Endothelial cell of umbilical vein (primary cell): ENCODE measurements around the gene ARHGAP15. TPM values are rescaled to one million over a fixed set of nuclear protein-coding genes. Genes with fewer than 3 reads are reported as not detected.

Experiments used
- BruUV-seq: library from RNA; stranded (reverse); fragments of 400-500 nt; replicated peaks from 2 replicates; lab custom pipeline; 2021; lab: Mats Ljungman, UMichigan
- CTCF ChIA-PET: fragments of 300-600, 350-600 bp; sonication (Branson Sonifier 250); formaldehyde crosslinking; loops from one replicate; lab custom pipeline; 2021; ENCODE audit warnings: antibody characterized with exemption, inconsistent platforms; lab: Charles Lee
- POLR2A ChIA-PET: fragments of 300-600, 350-600 bp; sonication (Branson Sonifier 250); formaldehyde crosslinking; loops from one replicate; lab custom pipeline; 2021; ENCODE audit warnings: antibody characterized with exemption, inconsistent platforms; lab: Charles Lee
- DNase-seq: peaks from one replicate; pipeline ENCODE4 v3.0.0-alpha.2; 2011; ENCODE audit warnings: low read depth, low spot score
- FAIRE-seq: peaks from 2 replicates; lab custom pipeline; 2011; peaks lifted over from hg19 to GRCh38; lab: Jason Lieb, UNC
- H2AFZ ChIP-seq: 2 replicates; pipeline ENCODE4 v1.6.0; 2012; ENCODE audit warnings: low read depth, low read length, control low read depth, inconsistent platforms
- H3K27ac ChIP-seq: 2 replicates; pipeline ENCODE4 v1.5.1; 2011; ENCODE audit warnings: low read depth, mild to moderate bottlenecking, control low read depth, low read length, moderate library complexity; ENCODE audit not compliant: insufficient read depth
- H3K27me3 ChIP-seq, 2 experiments: 2 replicates each; pipeline versions ENCODE4 v1.6.0 to v1.6.1; 2011; ENCODE audit warnings: low read length in 2 of 2, mixed read lengths in 1 of 2; ENCODE audit not compliant: control insufficient read depth in 2 of 2, insufficient read depth in 2 of 2
- H3K36me3 ChIP-seq, 2 experiments: 2 replicates in 1 of 2; 3 replicates in 1 of 2; pipeline ENCODE4 v1.5.1; 2011; ENCODE audit warnings: low read length in 2 of 2, mild to moderate bottlenecking in 1 of 2, moderate library complexity in 1 of 2; ENCODE audit not compliant: control insufficient read depth in 2 of 2, insufficient read depth in 2 of 2; ENCODE audit errors: extremely low read depth in 1 of 2
- H3K4me1 ChIP-seq: 3 replicates; pipeline ENCODE4 v1.5.1; 2011; ENCODE audit warnings: mild to moderate bottlenecking, low read length; ENCODE audit not compliant: control insufficient read depth, insufficient read depth; ENCODE audit errors: extremely low read depth
- H3K4me2 ChIP-seq: 2 replicates; pipeline ENCODE4 v1.6.1; 2011; ENCODE audit warnings: low read length, control low read depth, mixed read lengths; ENCODE audit not compliant: insufficient read depth
- H3K4me3 ChIP-seq, 3 experiments: fragments of 200-600 bp in 1 of 3; sonication (generic), shearing (Covaris generic) in 1 of 3; replicated peaks in 1 of 3; 2 replicates each; pipeline ENCODE4 v1.5.1; 2011 to 2016; ENCODE audit warnings: control low read depth in 3 of 3, low read length in 3 of 3, mild to moderate bottlenecking in 2 of 3, inconsistent platforms in 1 of 3, low read depth in 1 of 3, moderate library complexity in 1 of 3; ENCODE audit not compliant: insufficient read depth in 1 of 3
- H3K79me2 ChIP-seq: 2 replicates; pipeline ENCODE4 v1.6.0; 2012; ENCODE audit warnings: low read length, inconsistent platforms; ENCODE audit not compliant: control insufficient read depth, insufficient read depth
- H3K9ac ChIP-seq: replicated peaks from 2 replicates; pipeline ENCODE3; 2011; ENCODE audit warnings: low read length, control low read depth; ENCODE audit not compliant: insufficient read depth; ENCODE audit errors: extremely low read depth
- H3K9me1 ChIP-seq: replicated peaks from 3 replicates; pipeline ENCODE4 v1.6.0; 2011; ENCODE audit warnings: mild to moderate bottlenecking, low read length; ENCODE audit not compliant: control insufficient read depth, insufficient read depth; ENCODE audit errors: extremely low read depth
- H3K9me3 ChIP-seq: replicated peaks from 2 replicates; pipeline ENCODE4 v1.5.1; 2012; ENCODE audit warnings: low read length, inconsistent platforms; ENCODE audit not compliant: control insufficient read depth, insufficient read depth
- H4K20me1 ChIP-seq: replicated peaks from 2 replicates; pipeline ENCODE3; 2011; ENCODE audit warnings: mild to moderate bottlenecking, low read length; ENCODE audit not compliant: control insufficient read depth, insufficient read depth; ENCODE audit errors: extremely low read depth
- EZH2 ChIP-seq: IDR thresholded peaks from 2 replicates; pipeline ENCODE4 v1.6.1; 2012; ENCODE audit warnings: borderline replicate concordance, low read depth, mild to moderate bottlenecking, moderate library complexity, low read length, inconsistent platforms; ENCODE audit not compliant: severe bottlenecking
- FOS ChIP-seq: IDR thresholded peaks from 2 replicates; pipeline ENCODE4 v1.6.1; 2011; ENCODE audit warnings: mild to moderate bottlenecking, low read length, moderate library complexity, borderline replicate concordance; ENCODE audit not compliant: insufficient read depth
- GATA2 ChIP-seq: IDR thresholded peaks from 2 replicates; pipeline ENCODE4 v1.7.0; 2011; ENCODE audit warnings: low read depth, mild to moderate bottlenecking, moderate library complexity, mixed read lengths, low read length; ENCODE audit not compliant: insufficient read length, insufficient read depth
- JUN ChIP-seq: IDR thresholded peaks from 2 replicates; pipeline ENCODE4 v1.6.1; 2011; ENCODE audit warnings: borderline replicate concordance, low read depth; ENCODE audit not compliant: insufficient read length, insufficient read depth
- MYC ChIP-seq: IDR thresholded peaks from one replicate; pipeline ENCODE4 v1.6.1; 2011; ENCODE audit warnings: mild to moderate bottlenecking, low read depth, low read length
- POLR2A ChIP-seq: IDR thresholded peaks from 2 replicates; pipeline ENCODE4 v1.6.1; 2012; ENCODE audit warnings: low read depth, mild to moderate bottlenecking, control low read depth, low read length
- POLR2AphosphoS5 ChIP-seq: IDR thresholded peaks from 2 replicates; pipeline ENCODE4 v1.6.1; 2012; ENCODE audit warnings: low read depth, mild to moderate bottlenecking, control low read depth, low read length, moderate library complexity; ENCODE audit not compliant: insufficient read depth
- dilution Hi-C: fragments of 300-500 bp; cut with MboI; formaldehyde crosslinking; loops from one replicate; pipeline ENCODE4 v1.15.0; 2019; ENCODE audit warnings: low sequenced_read_pairs; ENCODE audit not compliant: extremely low pct_ligation_motif_present
- intact Hi-C: fragments of 100-400 bp; cut with micrococcal nuclease; formaldehyde crosslinking; loops from one replicate; pipeline ENCODE4 v1.10.0; 2022
- polyA plus RNA-seq, 4 experiments: library from polyadenylated mRNA; depleted of rRNA in 3 of 4; stranded (reverse) in 3 of 4; unstranded in 1 of 4; fragments of >200 nt; gene quantifications; 2 replicates each; pipeline versions ENCODE4 v1.2.1 to v1.2.3, GENCODE V29; 2011 to 2012; ENCODE audit warnings: missing spikeins in 1 of 4
- total RNA-seq: library from RNA; stranded (reverse); gene quantifications from 2 replicates; pipeline ENCODE4 v1.2.3, GENCODE V29; 2021
- TF ChIP-seq, protein P1 (sequence below), 2 donors: IDR thresholded peaks; 1 replicate in 1 of 2; 2 replicates in 1 of 2; pipeline ENCODE4 v1.5.1; 2011; ENCODE audit warnings: low read length in 2 of 2, mild to moderate bottlenecking in 2 of 2, moderate library complexity in 2 of 2, control low read depth in 1 of 2, inconsistent platforms in 1 of 2, low read depth in 1 of 2; ENCODE audit not compliant: insufficient read depth in 1 of 2; ENCODE audit errors: extremely low read depth in 1 of 2
- TF ChIP-seq, protein P2 (sequence below): IDR thresholded peaks from 2 replicates; pipeline ENCODE4 v1.6.1; 2011; ENCODE audit not compliant: insufficient read depth, insufficient read length

Gene ARHGAP15
- total and polyA plus RNA-seq, 2 donors (not counting 3 experiments of a cell fraction or from before 2014, with no cell fraction given): not detected

DNA sequence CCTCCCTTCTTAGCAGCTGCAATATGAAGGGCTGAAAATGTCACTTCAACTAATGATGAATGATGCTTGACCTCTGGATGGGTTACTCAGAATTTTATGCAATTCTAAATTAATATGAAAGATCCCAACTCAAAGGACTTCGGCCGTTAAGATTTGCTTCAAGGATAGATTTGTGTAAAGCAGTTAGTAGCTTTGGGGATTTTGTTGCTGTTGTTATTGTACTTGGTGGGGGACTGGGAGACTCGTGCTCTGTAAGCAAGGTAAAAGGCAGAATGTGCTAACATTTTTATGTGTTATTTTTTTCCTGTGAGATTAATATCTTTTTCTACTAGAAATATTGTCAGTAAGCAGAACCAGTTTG, 478.8 kb downstream of the ARHGAP15 start:
- H3K36me3 ChIP-seq: no peaks in the 10 kb centered on the region
- H3K9me3 ChIP-seq: no peaks in the 10 kb centered on the region
- H3K4me2 ChIP-seq: no peak overlapping the region
- CTCF ChIA-PET: no interaction called here
- dilution Hi-C loops (no loop called here), intact Hi-C loops (no loop called here)
- H3K9ac ChIP-seq: no peak overlapping the region
- no peak for DNase-seq
- H3K27ac ChIP-seq: no peak overlapping the region
- no peak for FAIRE-seq
- POLR2A ChIA-PET: no interaction called here
- no TSS peak for BruUV-seq
- H3K9me1 ChIP-seq: no peaks in the 10 kb centered on the region
- no peak overlapping the region for H3K4me3 ChIP-seq
- H4K20me1 ChIP-seq: no peaks in the 10 kb centered on the region
- no peaks in the 10 kb centered on the region for H3K79me2 ChIP-seq
- TF ChIP-seq EZH2 (no peak), FOS (no peak), MYC (no peak), POLR2AphosphoS5 (no peak), POLR2A (no peak), GATA2 (no peak), JUN (no peak)
- TF ChIP-seq, protein P1, sequence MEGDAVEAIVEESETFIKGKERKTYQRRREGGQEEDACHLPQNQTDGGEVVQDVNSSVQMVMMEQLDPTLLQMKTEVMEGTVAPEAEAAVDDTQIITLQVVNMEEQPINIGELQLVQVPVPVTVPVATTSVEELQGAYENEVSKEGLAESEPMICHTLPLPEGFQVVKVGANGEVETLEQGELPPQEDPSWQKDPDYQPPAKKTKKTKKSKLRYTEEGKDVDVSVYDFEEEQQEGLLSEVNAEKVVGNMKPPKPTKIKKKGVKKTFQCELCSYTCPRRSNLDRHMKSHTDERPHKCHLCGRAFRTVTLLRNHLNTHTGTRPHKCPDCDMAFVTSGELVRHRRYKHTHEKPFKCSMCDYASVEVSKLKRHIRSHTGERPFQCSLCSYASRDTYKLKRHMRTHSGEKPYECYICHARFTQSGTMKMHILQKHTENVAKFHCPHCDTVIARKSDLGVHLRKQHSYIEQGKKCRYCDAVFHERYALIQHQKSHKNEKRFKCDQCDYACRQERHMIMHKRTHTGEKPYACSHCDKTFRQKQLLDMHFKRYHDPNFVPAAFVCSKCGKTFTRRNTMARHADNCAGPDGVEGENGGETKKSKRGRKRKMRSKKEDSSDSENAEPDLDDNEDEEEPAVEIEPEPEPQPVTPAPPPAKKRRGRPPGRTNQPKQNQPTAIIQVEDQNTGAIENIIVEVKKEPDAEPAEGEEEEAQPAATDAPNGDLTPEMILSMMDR (IDR thresholded peaks at IDR 0.05; ENCODE audit: extremely low read depth in 1 of 2, insufficient read depth in 1 of 2, low read depth in 1 of 2, low read length in 2 of 2): no peak
- TF ChIP-seq, protein P2, sequence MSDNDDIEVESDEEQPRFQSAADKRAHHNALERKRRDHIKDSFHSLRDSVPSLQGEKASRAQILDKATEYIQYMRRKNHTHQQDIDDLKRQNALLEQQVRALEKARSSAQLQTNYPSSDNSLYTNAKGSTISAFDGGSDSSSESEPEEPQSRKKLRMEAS: no peak
- no peaks in the 10 kb centered on the region for H3K4me1 ChIP-seq
- H3K27me3 ChIP-seq: no peaks in the 10 kb centered on the region
- no peak overlapping the region for H2AFZ ChIP-seq
